Endothelial cell of umbilical vein (primary cell): Measurements from ENCODE around the gene MED25. TPM values are rescaled to one million over a fixed set of nuclear protein-coding genes. Genes with fewer than 3 reads are reported as not detected.
A peak's percentile ranks its signal among the peaks of the same experiment; 100 is the strongest.

Experiments used
- BruUV-seq: library from RNA; stranded (reverse); fragments of 400-500 nt; replicated peaks from 2 replicates; lab custom pipeline; 2021; lab: Mats Ljungman, UMichigan
- CTCF ChIA-PET: fragments of 300-600, 350-600 bp; sonication (Branson Sonifier 250); formaldehyde crosslinking; loops from one replicate; lab custom pipeline; 2021; ENCODE audit warnings: antibody characterized with exemption, inconsistent platforms; lab: Charles Lee
- POLR2A ChIA-PET: fragments of 300-600, 350-600 bp; sonication (Branson Sonifier 250); formaldehyde crosslinking; loops from one replicate; lab custom pipeline; 2021; ENCODE audit warnings: antibody characterized with exemption, inconsistent platforms; lab: Charles Lee
- DNase-seq: peaks from one replicate; pipeline ENCODE4 v3.0.0-alpha.2; 2011; ENCODE audit warnings: low read depth, low spot score
- FAIRE-seq: peaks from 2 replicates; lab custom pipeline; 2011; peaks lifted over from hg19 to GRCh38; lab: Jason Lieb, UNC
- H2AFZ ChIP-seq: 2 replicates; pipeline ENCODE4 v1.6.0; 2012; ENCODE audit warnings: low read depth, low read length, control low read depth, inconsistent platforms
- H3K27ac ChIP-seq: 2 replicates; pipeline ENCODE4 v1.5.1; 2011; ENCODE audit warnings: low read depth, mild to moderate bottlenecking, control low read depth, low read length, moderate library complexity; ENCODE audit not compliant: insufficient read depth
- H3K27me3 ChIP-seq, 2 experiments: 2 replicates each; pipeline versions ENCODE4 v1.6.0 to v1.6.1; 2011; ENCODE audit warnings: low read length in 2 of 2, mixed read lengths in 1 of 2; ENCODE audit not compliant: control insufficient read depth in 2 of 2, insufficient read depth in 2 of 2
- H3K36me3 ChIP-seq, 2 experiments: 2 replicates in 1 of 2; 3 replicates in 1 of 2; pipeline ENCODE4 v1.5.1; 2011; ENCODE audit warnings: low read length in 2 of 2, mild to moderate bottlenecking in 1 of 2, moderate library complexity in 1 of 2; ENCODE audit not compliant: control insufficient read depth in 2 of 2, insufficient read depth in 2 of 2; ENCODE audit errors: extremely low read depth in 1 of 2
- H3K4me1 ChIP-seq: 3 replicates; pipeline ENCODE4 v1.5.1; 2011; ENCODE audit warnings: mild to moderate bottlenecking, low read length; ENCODE audit not compliant: control insufficient read depth, insufficient read depth; ENCODE audit errors: extremely low read depth
- H3K4me2 ChIP-seq: 2 replicates; pipeline ENCODE4 v1.6.1; 2011; ENCODE audit warnings: low read length, control low read depth, mixed read lengths; ENCODE audit not compliant: insufficient read depth
- H3K4me3 ChIP-seq, 3 experiments: fragments of 200-600 bp in 1 of 3; sonication (generic), shearing (Covaris generic) in 1 of 3; replicated peaks in 1 of 3; 2 replicates each; pipeline ENCODE4 v1.5.1; 2011 to 2016; ENCODE audit warnings: control low read depth in 3 of 3, low read length in 3 of 3, mild to moderate bottlenecking in 2 of 3, inconsistent platforms in 1 of 3, low read depth in 1 of 3, moderate library complexity in 1 of 3; ENCODE audit not compliant: insufficient read depth in 1 of 3
- H3K79me2 ChIP-seq: 2 replicates; pipeline ENCODE4 v1.6.0; 2012; ENCODE audit warnings: low read length, inconsistent platforms; ENCODE audit not compliant: control insufficient read depth, insufficient read depth
- H3K9ac ChIP-seq: replicated peaks from 2 replicates; pipeline ENCODE3; 2011; ENCODE audit warnings: low read length, control low read depth; ENCODE audit not compliant: insufficient read depth; ENCODE audit errors: extremely low read depth
- H3K9me1 ChIP-seq: replicated peaks from 3 replicates; pipeline ENCODE4 v1.6.0; 2011; ENCODE audit warnings: mild to moderate bottlenecking, low read length; ENCODE audit not compliant: control insufficient read depth, insufficient read depth; ENCODE audit errors: extremely low read depth
- H3K9me3 ChIP-seq: replicated peaks from 2 replicates; pipeline ENCODE4 v1.5.1; 2012; ENCODE audit warnings: low read length, inconsistent platforms; ENCODE audit not compliant: control insufficient read depth, insufficient read depth
- H4K20me1 ChIP-seq: replicated peaks from 2 replicates; pipeline ENCODE3; 2011; ENCODE audit warnings: mild to moderate bottlenecking, low read length; ENCODE audit not compliant: control insufficient read depth, insufficient read depth; ENCODE audit errors: extremely low read depth
- EZH2 ChIP-seq: IDR thresholded peaks from 2 replicates; pipeline ENCODE4 v1.6.1; 2012; ENCODE audit warnings: borderline replicate concordance, low read depth, mild to moderate bottlenecking, moderate library complexity, low read length, inconsistent platforms; ENCODE audit not compliant: severe bottlenecking
- FOS ChIP-seq: IDR thresholded peaks from 2 replicates; pipeline ENCODE4 v1.6.1; 2011; ENCODE audit warnings: mild to moderate bottlenecking, low read length, moderate library complexity, borderline replicate concordance; ENCODE audit not compliant: insufficient read depth
- GATA2 ChIP-seq: IDR thresholded peaks from 2 replicates; pipeline ENCODE4 v1.7.0; 2011; ENCODE audit warnings: low read depth, mild to moderate bottlenecking, moderate library complexity, mixed read lengths, low read length; ENCODE audit not compliant: insufficient read length, insufficient read depth
- JUN ChIP-seq: IDR thresholded peaks from 2 replicates; pipeline ENCODE4 v1.6.1; 2011; ENCODE audit warnings: borderline replicate concordance, low read depth; ENCODE audit not compliant: insufficient read length, insufficient read depth
- MYC ChIP-seq: IDR thresholded peaks from one replicate; pipeline ENCODE4 v1.6.1; 2011; ENCODE audit warnings: mild to moderate bottlenecking, low read depth, low read length
- POLR2A ChIP-seq: IDR thresholded peaks from 2 replicates; pipeline ENCODE4 v1.6.1; 2012; ENCODE audit warnings: low read depth, mild to moderate bottlenecking, control low read depth, low read length
- POLR2AphosphoS5 ChIP-seq: IDR thresholded peaks from 2 replicates; pipeline ENCODE4 v1.6.1; 2012; ENCODE audit warnings: low read depth, mild to moderate bottlenecking, control low read depth, low read length, moderate library complexity; ENCODE audit not compliant: insufficient read depth
- dilution Hi-C: fragments of 300-500 bp; cut with MboI; formaldehyde crosslinking; loops from one replicate; pipeline ENCODE4 v1.15.0; 2019; ENCODE audit warnings: low sequenced_read_pairs; ENCODE audit not compliant: extremely low pct_ligation_motif_present
- intact Hi-C: fragments of 100-400 bp; cut with micrococcal nuclease; formaldehyde crosslinking; loops from one replicate; pipeline ENCODE4 v1.10.0; 2022
- polyA plus RNA-seq, 4 experiments: library from polyadenylated mRNA; depleted of rRNA in 3 of 4; stranded (reverse) in 3 of 4; unstranded in 1 of 4; fragments of >200 nt; gene quantifications; 2 replicates each; pipeline versions ENCODE4 v1.2.1 to v1.2.3, GENCODE V29; 2011 to 2012; ENCODE audit warnings: missing spikeins in 1 of 4
- total RNA-seq: library from RNA; stranded (reverse); gene quantifications from 2 replicates; pipeline ENCODE4 v1.2.3, GENCODE V29; 2021
- TF ChIP-seq, protein P1 (sequence below), 2 donors: IDR thresholded peaks; 1 replicate in 1 of 2; 2 replicates in 1 of 2; pipeline ENCODE4 v1.5.1; 2011; ENCODE audit warnings: low read length in 2 of 2, mild to moderate bottlenecking in 2 of 2, moderate library complexity in 2 of 2, control low read depth in 1 of 2, inconsistent platforms in 1 of 2, low read depth in 1 of 2; ENCODE audit not compliant: insufficient read depth in 1 of 2; ENCODE audit errors: extremely low read depth in 1 of 2
- TF ChIP-seq, protein P2 (sequence below): IDR thresholded peaks from 2 replicates; pipeline ENCODE4 v1.6.1; 2011; ENCODE audit not compliant: insufficient read depth, insufficient read length

Gene MED25
- total and polyA plus RNA-seq, 2 donors (not counting 3 experiments of a cell fraction or from before 2014, with no cell fraction given): 31.7 to 62.9 TPM

DNA sequence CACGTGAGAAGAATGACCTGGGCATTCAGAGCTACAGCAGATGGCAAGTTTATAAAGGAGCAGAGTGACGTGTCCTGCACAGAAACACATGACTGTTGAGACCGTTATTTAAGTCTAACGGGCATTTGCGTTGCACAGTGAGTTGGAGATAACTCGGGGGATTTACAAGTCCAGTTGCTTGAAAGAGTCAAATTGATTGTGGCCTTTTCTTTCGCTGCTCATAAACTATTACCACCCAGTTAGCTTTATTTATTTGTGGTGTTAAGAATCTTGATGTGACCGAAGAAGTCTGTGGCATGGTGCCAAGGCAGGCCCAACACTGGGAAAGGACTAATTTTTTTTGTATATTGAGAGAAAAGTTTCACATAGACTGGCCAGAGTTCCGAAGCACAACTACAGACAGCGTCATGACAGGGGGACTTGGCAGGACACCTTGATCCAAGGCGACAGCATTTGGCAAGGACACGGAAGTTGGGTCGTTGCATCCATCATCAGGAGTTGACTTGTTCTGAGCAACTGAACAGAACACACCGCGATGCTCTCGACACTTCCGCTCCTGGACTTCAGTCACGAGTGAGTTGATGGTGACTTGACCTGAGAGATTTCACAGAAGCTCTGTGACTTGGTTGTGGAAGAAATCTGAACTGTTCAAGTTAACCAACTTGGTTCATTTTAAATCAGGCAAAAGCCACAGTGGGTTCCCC is 20.9 kb downstream of the MED25 start:
- H3K4me3 ChIP-seq: no peak overlapping the region
- H3K9ac ChIP-seq: no peak overlapping the region
- DNase-seq (no peak), FAIRE-seq (no peak)
- H3K9me1 ChIP-seq: no peaks in the 10 kb centered on the region
- no peak overlapping the region for H3K4me2 ChIP-seq
- intact Hi-C loops: no loop called here
- H2AFZ ChIP-seq: no peak overlapping the region
- H4K20me1 ChIP-seq: no peaks in the 10 kb centered on the region
- no peaks in the 10 kb centered on the region for H3K27me3 ChIP-seq
- ChIA-PET POLR2A (no interaction called here), CTCF (no interaction called here)
- no peak overlapping the region for H3K27ac ChIP-seq
- H3K36me3 ChIP-seq: peaks cover 6 to 39% of the 10 kb centered on the region in 2 experiments
- H3K4me1 ChIP-seq: no peaks in the 10 kb centered on the region
- TF ChIP-seq, protein P1, sequence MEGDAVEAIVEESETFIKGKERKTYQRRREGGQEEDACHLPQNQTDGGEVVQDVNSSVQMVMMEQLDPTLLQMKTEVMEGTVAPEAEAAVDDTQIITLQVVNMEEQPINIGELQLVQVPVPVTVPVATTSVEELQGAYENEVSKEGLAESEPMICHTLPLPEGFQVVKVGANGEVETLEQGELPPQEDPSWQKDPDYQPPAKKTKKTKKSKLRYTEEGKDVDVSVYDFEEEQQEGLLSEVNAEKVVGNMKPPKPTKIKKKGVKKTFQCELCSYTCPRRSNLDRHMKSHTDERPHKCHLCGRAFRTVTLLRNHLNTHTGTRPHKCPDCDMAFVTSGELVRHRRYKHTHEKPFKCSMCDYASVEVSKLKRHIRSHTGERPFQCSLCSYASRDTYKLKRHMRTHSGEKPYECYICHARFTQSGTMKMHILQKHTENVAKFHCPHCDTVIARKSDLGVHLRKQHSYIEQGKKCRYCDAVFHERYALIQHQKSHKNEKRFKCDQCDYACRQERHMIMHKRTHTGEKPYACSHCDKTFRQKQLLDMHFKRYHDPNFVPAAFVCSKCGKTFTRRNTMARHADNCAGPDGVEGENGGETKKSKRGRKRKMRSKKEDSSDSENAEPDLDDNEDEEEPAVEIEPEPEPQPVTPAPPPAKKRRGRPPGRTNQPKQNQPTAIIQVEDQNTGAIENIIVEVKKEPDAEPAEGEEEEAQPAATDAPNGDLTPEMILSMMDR (IDR thresholded peaks at IDR 0.05; ENCODE audit: extremely low read depth in 1 of 2, insufficient read depth in 1 of 2, low read depth in 1 of 2, low read length in 2 of 2): no peak
- no peak for TF ChIP-seq FOS
- no peak for TF ChIP-seq GATA2
- no peaks in the 10 kb centered on the region for H3K9me3 ChIP-seq
- TSS peak; percentile 25 for BruUV-seq
- H3K79me2 ChIP-seq: no peaks in the 10 kb centered on the region
- dilution Hi-C loops: no loop called here

DNA sequence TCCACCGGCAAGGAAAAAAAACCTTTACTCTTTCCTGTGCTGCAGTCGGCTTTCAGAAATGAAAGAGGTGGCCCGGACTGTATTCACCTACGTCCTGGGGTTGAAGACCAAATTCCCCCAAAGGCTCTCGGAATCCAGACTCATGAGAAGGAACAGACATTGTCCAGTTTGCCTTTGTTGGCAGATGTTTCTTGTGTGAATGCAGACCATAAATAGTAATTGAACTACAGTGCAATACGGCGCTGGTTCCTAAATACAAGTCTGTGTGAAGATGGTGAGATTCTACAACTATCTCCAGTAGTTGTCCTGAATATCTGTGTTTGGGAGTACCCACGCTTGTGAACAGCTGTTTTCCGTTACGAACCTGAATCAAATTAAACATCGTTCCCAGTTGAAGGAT is 21.6 kb downstream of the MED25 start:
- no peak overlapping the region for H3K9ac ChIP-seq
- dilution Hi-C loops (no loop called here), intact Hi-C loops (no loop called here)
- H3K27me3 ChIP-seq: no peaks in the 10 kb centered on the region
- TF ChIP-seq MYC (no peak), POLR2AphosphoS5 (no peak), FOS (no peak), JUN (no peak), EZH2 (no peak), POLR2A (no peak), GATA2 (no peak)
- TF ChIP-seq, protein P1 (IDR thresholded peaks at IDR 0.05; ENCODE audit: extremely low read depth in 1 of 2, insufficient read depth in 1 of 2, low read depth in 1 of 2, low read length in 2 of 2): no peak
- TF ChIP-seq, protein P2, sequence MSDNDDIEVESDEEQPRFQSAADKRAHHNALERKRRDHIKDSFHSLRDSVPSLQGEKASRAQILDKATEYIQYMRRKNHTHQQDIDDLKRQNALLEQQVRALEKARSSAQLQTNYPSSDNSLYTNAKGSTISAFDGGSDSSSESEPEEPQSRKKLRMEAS: no peak
- H3K79me2 ChIP-seq: no peaks in the 10 kb centered on the region
- no peak overlapping the region for H3K4me2 ChIP-seq
- peaks cover 2 to 32% of the 10 kb centered on the region in 2 experiments for H3K36me3 ChIP-seq
- no peaks in the 10 kb centered on the region for H3K9me3 ChIP-seq
- FAIRE-seq (no peak), DNase-seq (no peak)
- H4K20me1 ChIP-seq: no peaks in the 10 kb centered on the region
- no peak overlapping the region for H2AFZ ChIP-seq
- CTCF ChIA-PET: no interaction called here
- H3K4me3 ChIP-seq: no peak overlapping the region
- no peaks in the 10 kb centered on the region for H3K4me1 ChIP-seq
- POLR2A ChIA-PET: no interaction called here
- no peaks in the 10 kb centered on the region for H3K9me1 ChIP-seq
- BruUV-seq: no TSS peak
- no peak overlapping the region for H3K27ac ChIP-seq
